H9 (cell line): Measurements from ENCODE around the gene ZNRF1. TPM values are rescaled to one million over a fixed set of nuclear protein-coding genes. Genes with fewer than 3 reads are reported as not detected.

Source experiments
- DNase-seq: peaks from one replicate; pipeline ENCODE4 v3.0.0-alpha.2; 2017
- H2AFZ ChIP-seq: one replicate; pipeline ENCODE4 v1.6.1; 2013; ENCODE audit warnings: mild to moderate bottlenecking, low read length, control low read depth, moderate library complexity
- H2AK5ac ChIP-seq: 2 replicates; pipeline ENCODE4 v1.6.1; 2013; ENCODE audit warnings: low read length, control low read depth, mixed read lengths; ENCODE audit not compliant: insufficient read length
- H2BK120ac ChIP-seq: one replicate; pipeline ENCODE4 v1.6.1; 2013; ENCODE audit warnings: low read depth, mild to moderate bottlenecking, low read length, control low read depth, inconsistent platforms; ENCODE audit not compliant: poor library complexity, severe bottlenecking
- H2BK12ac ChIP-seq: 2 replicates; pipeline ENCODE4 v1.6.1; 2013; ENCODE audit warnings: low read length, control low read depth, mixed read lengths, low read depth; ENCODE audit not compliant: insufficient read length
- H2BK15ac ChIP-seq: 2 replicates; pipeline ENCODE4 v1.6.1; 2013; ENCODE audit warnings: low read depth, low read length, control low read depth
- H2BK20ac ChIP-seq: one replicate; pipeline ENCODE4 v1.6.1; 2013; ENCODE audit warnings: low read depth, mild to moderate bottlenecking, low read length, control low read depth, inconsistent platforms; ENCODE audit not compliant: poor library complexity, severe bottlenecking
- H2BK5ac ChIP-seq: 2 replicates; pipeline ENCODE4 v1.6.1; 2013; ENCODE audit warnings: low read length, control low read depth, mixed read lengths; ENCODE audit not compliant: insufficient read length
- H3K14ac ChIP-seq: 2 replicates; pipeline ENCODE4 v1.6.1; 2013; ENCODE audit warnings: low read length, control low read depth; ENCODE audit not compliant: insufficient read depth
- H3K18ac ChIP-seq: 2 replicates; pipeline ENCODE4 v1.6.1; 2013; ENCODE audit warnings: low read depth, mild to moderate bottlenecking, mixed read lengths, low read length, control low read depth; ENCODE audit not compliant: insufficient read length
- H3K23ac ChIP-seq: 2 replicates; pipeline ENCODE4 v1.6.1; 2013; ENCODE audit warnings: low read length, control low read depth, mixed read lengths, low read depth; ENCODE audit not compliant: insufficient read length
- H3K23me2 ChIP-seq: 2 replicates; pipeline ENCODE4 v1.6.1; 2013; ENCODE audit warnings: low read depth, mild to moderate bottlenecking, mixed read lengths, low read length, control low read depth; ENCODE audit not compliant: insufficient read length, poor library complexity, severe bottlenecking
- H3K27ac ChIP-seq: 2 replicates; pipeline ENCODE4 v1.5.1; 2013; ENCODE audit warnings: low read length, control low read depth, mixed read lengths, low read depth; ENCODE audit not compliant: insufficient read length
- H3K27me3 ChIP-seq: 2 replicates; pipeline ENCODE4 v1.6.1; 2013; ENCODE audit warnings: low read length, control low read depth, inconsistent platforms; ENCODE audit not compliant: insufficient read depth
- H3K4ac ChIP-seq: 2 replicates; pipeline ENCODE4 v1.6.1; 2013; ENCODE audit warnings: low read depth, mild to moderate bottlenecking, control low read depth, inconsistent platforms, low read length, moderate library complexity
- H3K4me1 ChIP-seq: 2 replicates; pipeline ENCODE4 v1.6.1; 2013; ENCODE audit warnings: low read length, control low read depth, inconsistent platforms; ENCODE audit not compliant: insufficient read depth
- H3K4me2 ChIP-seq: 2 replicates; pipeline ENCODE4 v1.6.1; 2013; ENCODE audit warnings: low read length, control low read depth, mixed read lengths; ENCODE audit not compliant: insufficient read length, insufficient read depth
- H3K56ac ChIP-seq: 2 replicates; pipeline ENCODE4 v1.6.1; 2013; ENCODE audit warnings: low read depth, mild to moderate bottlenecking, mixed read lengths, low read length, control low read depth; ENCODE audit not compliant: insufficient read length
- H3K79me1 ChIP-seq: 2 replicates; pipeline ENCODE4 v1.6.1; 2013; ENCODE audit warnings: low read depth, mild to moderate bottlenecking, moderate library complexity, low read length, control low read depth, inconsistent platforms; ENCODE audit not compliant: insufficient read depth, poor library complexity, severe bottlenecking
- H3K79me2 ChIP-seq: 2 replicates; pipeline ENCODE4 v1.6.1; 2013; ENCODE audit warnings: low read length, control low read depth, inconsistent platforms; ENCODE audit not compliant: insufficient read depth
- H3K9ac ChIP-seq: 2 replicates; pipeline ENCODE4 v1.6.1; 2013; ENCODE audit warnings: low read length, control low read depth, mixed read lengths; ENCODE audit not compliant: insufficient read length; ENCODE audit errors: extremely low read depth
- H3K9me3 ChIP-seq: one replicate; pipeline ENCODE4 v1.6.1; 2013; ENCODE audit warnings: low read depth, low read length, inconsistent platforms; ENCODE audit not compliant: control insufficient read depth
- H3T11ph ChIP-seq: one replicate; pipeline ENCODE4 v1.6.1; 2013; ENCODE audit warnings: mild to moderate bottlenecking, low read length, control low read depth, inconsistent platforms
- H4K20me1 ChIP-seq: one replicate; pipeline ENCODE4 v1.6.1; 2013; ENCODE audit not compliant: control insufficient read depth, insufficient read length, insufficient read depth
- H4K5ac ChIP-seq: 2 replicates; pipeline ENCODE4 v1.6.1; 2013; ENCODE audit warnings: low read depth, mild to moderate bottlenecking, mixed read lengths, low read length, control low read depth; ENCODE audit not compliant: insufficient read length
- H4K8ac ChIP-seq: replicated peaks from 2 replicates; pipeline ENCODE4 v1.6.1; 2013; ENCODE audit warnings: low read length, control low read depth, mixed read lengths, low read depth; ENCODE audit not compliant: insufficient read length
- H4K91ac ChIP-seq: 2 replicates; pipeline ENCODE4 v1.6.1; 2013; ENCODE audit warnings: low read depth, mild to moderate bottlenecking, moderate library complexity, mixed read lengths, low read length, control low read depth; ENCODE audit not compliant: insufficient read length
- H3K27ac Mint-ChIP-seq, 3 experiments: 2 replicates in 2 of 3; 3 replicates in 1 of 3; pipeline ENCODE4 v1.8.0; 2020 to 2021; ENCODE audit warnings: mixed read lengths in 3 of 3, mild to moderate bottlenecking in 1 of 3, moderate library complexity in 1 of 3
- H3K27me3 Mint-ChIP-seq: 2 replicates; pipeline ENCODE4 v1.8.0; 2021; ENCODE audit warnings: low read depth, mild to moderate bottlenecking, moderate library complexity, mixed read lengths
- H3K36me3 Mint-ChIP-seq, 3 experiments: 2 replicates in 2 of 3; 3 replicates in 1 of 3; pipeline ENCODE4 v1.8.0; 2020 to 2021; ENCODE audit warnings: low read depth in 3 of 3, mixed read lengths in 3 of 3; ENCODE audit not compliant: insufficient read depth in 1 of 3
- H3K4me1 Mint-ChIP-seq, 2 experiments: 2 replicates each; pipeline ENCODE4 v1.8.0; 2020; ENCODE audit warnings: mixed read lengths in 2 of 2
- H3K4me3 Mint-ChIP-seq, 2 experiments: 2 replicates in 1 of 2; 3 replicates in 1 of 2; pipeline ENCODE4 v1.8.0; 2020 to 2021; ENCODE audit warnings: mild to moderate bottlenecking in 2 of 2, mixed read lengths in 2 of 2, moderate library complexity in 1 of 2
- H3K9me3 Mint-ChIP-seq, 2 experiments: 2 replicates in 1 of 2; 3 replicates in 1 of 2; pipeline ENCODE4 v1.8.0; 2020; ENCODE audit warnings: mild to moderate bottlenecking in 2 of 2, mixed read lengths in 2 of 2, moderate library complexity in 1 of 2
- CTCF ChIP-seq: fragments of 200-600 bp; sonication (generic); conservative IDR thresholded peaks from 3 replicates; pipeline ENCODE4 v1.8.0; 2021; ENCODE audit warnings: antibody characterized with exemption, mild to moderate bottlenecking
- WGBS: extraction: QIAGEN DNeasy Blood & Tissue Kit; methylation state at CpG from one replicate; pipeline ENCODE4 v1.1.7; 2013; ENCODE audit warnings: missing lambda C conversion rate, low lambda C conversion rate, mixed read lengths; ENCODE audit not compliant: insufficient read length; ENCODE audit errors: extremely low coverage; 5-methylcytosine and 5-hydroxymethylcytosine counted together
- total RNA-seq: library from RNA; stranded (reverse); gene quantifications from 2 replicates; pipeline ENCODE4 v1.2.1, GENCODE V29; 2021

ZNRF1 gene
- total RNA-seq, 1 experiment from 2014 or later, result 49.6 TPM

GRCh38 chr16:75120253-75120652 lies 121.4 kb downstream of the ZNRF1 start:
- Histone ChIP-seq H2AFZ (no peak overlapping the region), H3K14ac (no peak overlapping the region), H2BK5ac (no peak overlapping the region), H3K27me3 (no peaks in the 10 kb centered on the region), H2AK5ac (no peak overlapping the region), H3K23me2 (no peaks in the 10 kb centered on the region), H3K79me2 (no peaks in the 10 kb centered on the region), H3K4me1 (peaks cover 2% of the 10 kb centered on the region; the same call in 1 of the 2 replicates), H3K4ac (no peak overlapping the region), H2BK20ac (no peak overlapping the region), H3K4me2 (no peak overlapping the region), H3K23ac (no peak overlapping the region), H4K20me1 (no peaks in the 10 kb centered on the region), H4K5ac (no peak overlapping the region), H2BK120ac (no peak overlapping the region), H3K18ac (no peak overlapping the region), H4K91ac (no peak overlapping the region), H3K27ac (peak overlapping the region; percentile 57), H3T11ph (no peak overlapping the region), H2BK15ac (no peak overlapping the region), H3K56ac (no peak overlapping the region), H3K79me1 (no peaks in the 10 kb centered on the region), H2BK12ac (no peak overlapping the region), H3K9ac (peak overlapping the region; percentile 31), H4K8ac (no peak overlapping the region), H3K9me3 (peaks cover 5% of the 10 kb centered on the region)
- DNase-seq, result no peak
- Mint-ChIP-seq H3K4me3 (no peak overlapping the region; a peak in 1 of 5 replicates), H3K4me1 (peaks cover 33 to 52% of the 10 kb centered on the region in 2 experiments), H3K36me3 (peaks cover 11 to 16% (median 13%) of the 10 kb centered on the region in 3 experiments), H3K9me3 (peaks cover 21 to 26% of the 10 kb centered on the region in 2 experiments), H3K27me3 (peaks cover 2% of the 10 kb centered on the region; the same call in 1 of the 2 replicates), H3K27ac (peak overlapping the region in 2 of 3 experiments; percentile 88 to 94; a peak in 3 of 7 replicates)
- TF ChIP-seq CTCF, result no peak
- no CpG with 5 or more reads among the region's 4 CpGs for WGBS
